HepG2 (cell line): ENCODE results near the gene TIPIN.

Source experiments
- IRF2 ChIP-seq: IDR thresholded peaks from 2 replicates; pipeline ENCODE4 v1.6.1; 2018; ENCODE audit warnings: missing genetic modification reagents, missing compliant biosample characterization
- SIX1 ChIP-seq: sonication (generic); formaldehyde crosslinking; IDR thresholded peaks from 2 replicates; pipeline ENCODE4 v1.4.0; 2020; ENCODE audit warnings: missing genetic modification reagents, borderline replicate concordance
- ZNF326 ChIP-seq: sonication (generic); formaldehyde crosslinking; IDR thresholded peaks from 2 replicates; pipeline ENCODE4 v1.4.0; 2020; ENCODE audit warnings: missing genetic modification reagents, borderline replicate concordance
- TF ChIP-seq, protein P1 (sequence below): sonication (generic); formaldehyde crosslinking; IDR thresholded peaks from 2 replicates; pipeline ENCODE4 v1.8.1; 2022; ENCODE audit warnings: low read depth, mild to moderate bottlenecking, missing genetic modification reagents
- TF ChIP-seq, protein P2 (sequence below): sonication (generic); formaldehyde crosslinking; IDR thresholded peaks from 2 replicates; pipeline ENCODE4 v1.5.0; 2020; ENCODE audit warnings: mild to moderate bottlenecking, missing genetic modification reagents, moderate library complexity

DNA sequence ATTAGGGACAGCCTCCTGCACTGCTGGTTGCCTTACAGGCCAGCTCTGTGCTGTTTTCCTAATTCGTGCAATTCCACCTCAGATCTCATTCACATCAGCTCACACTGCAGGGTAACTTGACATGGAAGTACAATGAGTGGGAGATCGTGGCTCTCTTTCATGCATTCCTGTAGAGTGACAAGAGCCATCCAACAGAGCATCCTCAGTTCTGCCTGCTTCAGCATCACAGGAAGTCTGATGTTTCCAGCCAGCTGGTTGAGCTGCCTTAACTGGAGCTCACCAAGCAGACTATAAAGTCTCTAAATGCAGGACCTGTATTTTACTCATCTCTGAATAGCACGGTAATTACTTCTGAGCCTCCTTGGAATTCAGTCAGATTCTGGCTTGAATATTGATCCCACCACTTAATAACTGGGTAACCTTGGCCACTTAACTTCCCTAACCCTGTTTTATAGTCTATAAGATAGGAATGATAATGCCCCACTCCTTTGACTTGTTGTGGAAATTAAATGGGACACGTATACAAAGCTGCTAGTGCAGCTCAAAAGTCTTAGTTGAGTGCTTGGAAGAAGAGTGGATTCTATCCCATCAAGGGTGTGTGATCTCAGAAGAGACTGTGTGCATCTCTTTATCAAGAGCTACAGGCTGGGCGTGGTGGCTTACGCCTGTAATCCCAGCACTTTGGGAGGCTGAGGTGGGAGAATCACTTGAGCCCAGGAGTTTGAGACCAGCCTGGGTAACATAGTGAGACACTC is 64.5 kb downstream of the TIPIN start:
- TF ChIP-seq, protein P1, sequence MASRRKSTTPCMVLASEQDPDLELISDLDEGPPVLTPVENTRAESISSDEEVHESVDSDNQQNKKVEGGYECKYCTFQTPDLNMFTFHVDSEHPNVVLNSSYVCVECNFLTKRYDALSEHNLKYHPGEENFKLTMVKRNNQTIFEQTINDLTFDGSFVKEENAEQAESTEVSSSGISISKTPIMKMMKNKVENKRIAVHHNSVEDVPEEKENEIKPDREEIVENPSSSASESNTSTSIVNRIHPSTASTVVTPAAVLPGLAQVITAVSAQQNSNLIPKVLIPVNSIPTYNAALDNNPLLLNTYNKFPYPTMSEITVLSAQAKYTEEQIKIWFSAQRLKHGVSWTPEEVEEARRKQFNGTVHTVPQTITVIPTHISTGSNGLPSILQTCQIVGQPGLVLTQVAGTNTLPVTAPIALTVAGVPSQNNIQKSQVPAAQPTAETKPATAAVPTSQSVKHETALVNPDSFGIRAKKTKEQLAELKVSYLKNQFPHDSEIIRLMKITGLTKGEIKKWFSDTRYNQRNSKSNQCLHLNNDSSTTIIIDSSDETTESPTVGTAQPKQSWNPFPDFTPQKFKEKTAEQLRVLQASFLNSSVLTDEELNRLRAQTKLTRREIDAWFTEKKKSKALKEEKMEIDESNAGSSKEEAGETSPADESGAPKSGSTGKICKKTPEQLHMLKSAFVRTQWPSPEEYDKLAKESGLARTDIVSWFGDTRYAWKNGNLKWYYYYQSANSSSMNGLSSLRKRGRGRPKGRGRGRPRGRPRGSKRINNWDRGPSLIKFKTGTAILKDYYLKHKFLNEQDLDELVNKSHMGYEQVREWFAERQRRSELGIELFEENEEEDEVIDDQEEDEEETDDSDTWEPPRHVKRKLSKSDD (CRISPR knock-in tag), result no peak
- TF ChIP-seq SIX1 (CRISPR knock-in tag) (no peak), IRF2 (no peak), ZNF326 (CRISPR knock-in tag) (no peak)
- TF ChIP-seq, protein P2, sequence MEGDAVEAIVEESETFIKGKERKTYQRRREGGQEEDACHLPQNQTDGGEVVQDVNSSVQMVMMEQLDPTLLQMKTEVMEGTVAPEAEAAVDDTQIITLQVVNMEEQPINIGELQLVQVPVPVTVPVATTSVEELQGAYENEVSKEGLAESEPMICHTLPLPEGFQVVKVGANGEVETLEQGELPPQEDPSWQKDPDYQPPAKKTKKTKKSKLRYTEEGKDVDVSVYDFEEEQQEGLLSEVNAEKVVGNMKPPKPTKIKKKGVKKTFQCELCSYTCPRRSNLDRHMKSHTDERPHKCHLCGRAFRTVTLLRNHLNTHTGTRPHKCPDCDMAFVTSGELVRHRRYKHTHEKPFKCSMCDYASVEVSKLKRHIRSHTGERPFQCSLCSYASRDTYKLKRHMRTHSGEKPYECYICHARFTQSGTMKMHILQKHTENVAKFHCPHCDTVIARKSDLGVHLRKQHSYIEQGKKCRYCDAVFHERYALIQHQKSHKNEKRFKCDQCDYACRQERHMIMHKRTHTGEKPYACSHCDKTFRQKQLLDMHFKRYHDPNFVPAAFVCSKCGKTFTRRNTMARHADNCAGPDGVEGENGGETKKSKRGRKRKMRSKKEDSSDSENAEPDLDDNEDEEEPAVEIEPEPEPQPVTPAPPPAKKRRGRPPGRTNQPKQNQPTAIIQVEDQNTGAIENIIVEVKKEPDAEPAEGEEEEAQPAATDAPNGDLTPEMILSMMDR (CRISPR knock-in tag), result no peak
